ENCODE measurements around the gene KLF13. TPM values are rescaled to one million over a fixed set of nuclear protein-coding genes. Genes with fewer than 3 reads are reported as not detected.

Gene KLF13
- total and polyA plus RNA-seq, 2 donors (not counting 1 experiment from before 2014, with no cell fraction given): 39.6 to 42.9 TPM

GRCh38 chr15:31342781-31343626, 16.4 kb downstream of the KLF13 start:
- peaks cover 21% of the 10 kb centered on the region for H3K4me1 ChIP-seq (ENCODE audit: control insufficient read depth, extremely low read depth, insufficient read depth, low read length)
- DNase-seq (ENCODE audit: low read depth in 2 of 2): no peak

GRCh38 chr15:31343831-31344230, 17.2 kb downstream of the KLF13 start:
- no peak for DNase-seq (ENCODE audit: low read depth in 2 of 2)
- H3K27me3 ChIP-seq (ENCODE audit: control insufficient read depth, insufficient read depth, low read length): no peaks in the 10 kb centered on the region
- H3K9me3 ChIP-seq (ENCODE audit: control insufficient read depth, insufficient read depth, low read depth, low read length): no peaks in the 10 kb centered on the region
- no peaks in the 10 kb centered on the region for H4K20me1 ChIP-seq (ENCODE audit: control insufficient read depth, extremely low read depth, insufficient read depth, low read length)
- no peaks in the 10 kb centered on the region for H3K36me3 ChIP-seq (ENCODE audit: control insufficient read depth, insufficient read depth, low read length)
- H3K4me2 ChIP-seq (ENCODE audit: extremely low read depth, insufficient read depth, low read length): no peak overlapping the region
- H2AFZ ChIP-seq (ENCODE audit: low read length): no peak overlapping the region
- H3K27ac ChIP-seq (ENCODE audit: insufficient read depth, low read length): no peak overlapping the region
- no peak overlapping the region for H3K9ac ChIP-seq (ENCODE audit: insufficient read depth, low read length)
- no peak overlapping the region for H3K4me3 ChIP-seq (replicated peaks in 1 of 4; ENCODE audit: control extremely low read depth in 1 of 4, insufficient read depth in 1 of 4, low read depth in 3 of 4, low read length in 4 of 4)
- H3K4me1 ChIP-seq (ENCODE audit: control insufficient read depth, extremely low read depth, insufficient read depth, low read length): peaks cover 13% of the 10 kb centered on the region
- TF ChIP-seq EZH2 (IDR thresholded peaks at IDR 0.05; ENCODE audit: low read length, missing control alignments) (no peak), CTCF (conservative IDR thresholded peaks at IDR 0.05 in 1 of 2, IDR thresholded peaks at IDR 0.05 in 1 of 2; ENCODE audit: low read depth in 1 of 2, low read length in 2 of 2) (no peak)
- H3K79me2 ChIP-seq (ENCODE audit: control insufficient read depth, insufficient read depth, low read length): peaks cover 64% of the 10 kb centered on the region

More at GRCh38 chr15:31342781-31343626, 16.4 kb downstream of the KLF13 start:
- TF ChIP-seq CTCF (conservative IDR thresholded peaks at IDR 0.05 in 1 of 2, IDR thresholded peaks at IDR 0.05 in 1 of 2; ENCODE audit: low read depth in 1 of 2, low read length in 2 of 2) (no peak), EZH2 (IDR thresholded peaks at IDR 0.05; ENCODE audit: low read length, missing control alignments) (no peak)
- H3K4me2 ChIP-seq (ENCODE audit: extremely low read depth, insufficient read depth, low read length): no peak overlapping the region
- no peaks in the 10 kb centered on the region for H3K9me3 ChIP-seq (ENCODE audit: control insufficient read depth, insufficient read depth, low read depth, low read length)
- no peak overlapping the region for H3K4me3 ChIP-seq (replicated peaks in 1 of 4; ENCODE audit: control extremely low read depth in 1 of 4, insufficient read depth in 1 of 4, low read depth in 3 of 4, low read length in 4 of 4)
- H3K9ac ChIP-seq (ENCODE audit: insufficient read depth, low read length): no peak overlapping the region
- H4K20me1 ChIP-seq (ENCODE audit: control insufficient read depth, extremely low read depth, insufficient read depth, low read length): no peaks in the 10 kb centered on the region
- no peak overlapping the region for H2AFZ ChIP-seq (ENCODE audit: low read length)
- H3K36me3 ChIP-seq (ENCODE audit: control insufficient read depth, insufficient read depth, low read length): no peaks in the 10 kb centered on the region
- no peak overlapping the region for H3K27ac ChIP-seq (ENCODE audit: insufficient read depth, low read length)
- peaks cover 72% of the 10 kb centered on the region for H3K79me2 ChIP-seq (ENCODE audit: control insufficient read depth, insufficient read depth, low read length)
- H3K27me3 ChIP-seq (ENCODE audit: control insufficient read depth, insufficient read depth, low read length): no peaks in the 10 kb centered on the region

- H3K27ac ChIP-seq (ENCODE audit: insufficient read depth, low read length): no peak overlapping the region
These were observed 17.6 kb downstream of the KLF13 start for GRCh38 chr15:31344266-31344665.

More at GRCh38 chr15:31344266-31344665, 17.6 kb downstream of the KLF13 start:
- Histone ChIP-seq H3K27me3 (ENCODE audit: control insufficient read depth, insufficient read depth, low read length) (no peaks in the 10 kb centered on the region), H3K36me3 (ENCODE audit: control insufficient read depth, insufficient read depth, low read length) (no peaks in the 10 kb centered on the region), H3K4me3 (replicated peaks in 1 of 4; ENCODE audit: control extremely low read depth in 1 of 4, insufficient read depth in 1 of 4, low read depth in 3 of 4, low read length in 4 of 4) (no peak overlapping the region), H3K9ac (ENCODE audit: insufficient read depth, low read length) (no peak overlapping the region), H3K79me2 (ENCODE audit: control insufficient read depth, insufficient read depth, low read length) (peaks cover 65% of the 10 kb centered on the region), H3K4me1 (ENCODE audit: control insufficient read depth, extremely low read depth, insufficient read depth, low read length) (peaks cover 9% of the 10 kb centered on the region), H3K9me3 (ENCODE audit: control insufficient read depth, insufficient read depth, low read depth, low read length) (no peaks in the 10 kb centered on the region), H2AFZ (ENCODE audit: low read length) (no peak overlapping the region), H4K20me1 (ENCODE audit: control insufficient read depth, extremely low read depth, insufficient read depth, low read length) (no peaks in the 10 kb centered on the region), H3K4me2 (ENCODE audit: extremely low read depth, insufficient read depth, low read length) (no peak overlapping the region)
- no peak for DNase-seq (ENCODE audit: low read depth in 2 of 2)
- TF ChIP-seq EZH2 (IDR thresholded peaks at IDR 0.05; ENCODE audit: low read length, missing control alignments): no peak
- TF ChIP-seq CTCF (conservative IDR thresholded peaks at IDR 0.05 in 1 of 2, IDR thresholded peaks at IDR 0.05 in 1 of 2; ENCODE audit: low read depth in 1 of 2, low read length in 2 of 2): no peak
